ENCODE measurements around the gene LRRC28.

LRRC28 gene

DNA sequence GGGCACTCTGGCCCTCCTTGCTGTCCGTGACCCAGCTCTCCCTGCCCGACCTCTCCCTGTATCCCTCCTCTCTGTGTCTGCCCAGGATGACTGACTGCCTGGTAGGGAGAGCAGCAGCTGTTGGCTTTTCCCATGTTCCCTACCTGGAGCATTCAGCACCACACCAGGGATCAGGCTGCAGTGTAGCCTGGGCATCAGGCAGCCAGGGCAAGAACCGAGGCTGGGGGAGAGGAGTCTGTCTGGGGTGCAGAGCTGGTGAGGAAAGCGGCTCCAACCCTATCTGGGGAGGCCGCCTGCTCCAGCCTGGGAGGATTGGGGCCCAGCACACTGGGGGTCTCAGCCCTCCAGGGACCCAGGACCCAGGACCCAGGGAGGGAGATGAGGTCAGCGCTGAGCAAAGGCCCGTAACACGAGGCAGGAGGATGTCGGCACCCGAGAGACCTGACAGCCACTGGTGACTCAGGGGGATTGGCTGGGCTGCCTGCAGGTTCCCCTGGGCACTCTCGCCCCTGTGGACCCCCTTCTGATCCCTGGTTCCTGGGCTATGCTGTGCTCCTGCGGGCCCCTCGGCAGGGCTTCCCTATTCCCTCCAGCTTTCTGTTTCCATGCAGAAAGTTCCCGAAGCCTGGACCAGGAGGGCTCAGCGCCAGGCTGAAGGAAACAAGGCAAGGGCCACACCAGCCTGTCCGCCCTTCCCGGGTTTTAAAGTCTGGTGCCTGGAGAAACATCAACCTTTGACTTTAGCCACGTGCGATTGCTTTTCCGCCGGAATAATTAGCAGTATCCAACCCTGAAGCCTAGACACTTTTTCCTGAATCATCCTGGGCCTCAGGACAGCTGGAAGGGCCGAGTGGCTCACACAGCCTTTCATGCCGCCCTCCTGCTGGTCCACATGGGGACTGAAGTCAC is 186.3 kb downstream of the LRRC28 start:
- peak; percentile 37 for DNase-seq

GRCh38 chr15:99438224-99438585 is 186.9 kb downstream of the LRRC28 start:
- peak; percentile 19 for DNase-seq

- DNase-seq, result peak; percentile 38
Measured at GRCh38 chr15:99438691-99439523, 187.6 kb downstream of the LRRC28 start.

GRCh38 chr15:99439524-99439835 is 188.2 kb downstream of the LRRC28 start:
- no peak for DNase-seq

GRCh38 chr15:99440029-99440428 is 188.7 kb downstream of the LRRC28 start:
- DNase-seq, result no peak

Data from right hindlimb (tissue), 1 donor.